ENCODE results near the gene RRM2.

GRCh38 chr2:10083692-10084211, 38.8 kb upstream of the RRM2 start:
- TF ChIP-seq CTCF (IDR thresholded peaks at IDR 0.05 in 8 of 11, conservative IDR thresholded peaks at IDR 0.05 in 3 of 11) (no peak), POLR2AphosphoS5 (IDR thresholded peaks at IDR 0.05) (no peak), POLR2A (IDR thresholded peaks at IDR 0.05) (no peak)
